GM12875 (cell line): ENCODE data around the gene PLAAT2.
"Not testable (repeated sequence)": the region's sequence is repeated elsewhere in the genome, so short reads cannot be mapped to it uniquely, and the experiment has no call there.

ENCODE experiments used
- H3K4me3 ChIP-seq: one replicate; pipeline ENCODE4 v1.5.1; 2011; ENCODE audit warnings: low read depth, low read length, control low read depth
- CTCF ChIP-seq: IDR thresholded peaks from 2 replicates; pipeline ENCODE4 v1.5.1; 2011; ENCODE audit warnings: low read depth, mild to moderate bottlenecking, control low read depth, inconsistent platforms, low read length, moderate library complexity, borderline replicate concordance; ENCODE audit not compliant: insufficient read depth

The PLAAT2 gene

GRCh38 chr11:63590024-63590788 is 27.0 kb upstream of the PLAAT2 start:
- no peak overlapping the region for H3K4me3 ChIP-seq
- no peak for TF ChIP-seq CTCF

- no peak for TF ChIP-seq CTCF
- no peak overlapping the region for H3K4me3 ChIP-seq
Measured at GRCh38 chr11:63589000-63589399, 25.8 kb upstream of the PLAAT2 start.

- no peak overlapping the region for H3K4me3 ChIP-seq
- no peak for TF ChIP-seq CTCF
Measured at GRCh38 chr11:63586451-63587166, 23.4 kb upstream of the PLAAT2 start.

- TF ChIP-seq CTCF, result no peak
- no peak overlapping the region for H3K4me3 ChIP-seq
Measured at GRCh38 chr11:63583357-63583677, 20.1 kb upstream of the PLAAT2 start.

GRCh38 chr11:63581224-63581623 is 18.0 kb upstream of the PLAAT2 start:
- H3K4me3 ChIP-seq, result not testable (repeated sequence)

- H3K4me3 ChIP-seq, result not testable (repeated sequence)
Measured at GRCh38 chr11:63578882-63579281, 15.7 kb upstream of the PLAAT2 start.

- TF ChIP-seq CTCF, result no peak
- H3K4me3 ChIP-seq, result no peak overlapping the region
Measured at GRCh38 chr11:63574856-63575602, 11.8 kb upstream of the PLAAT2 start.
